WTC11 (cell line): ENCODE measurements around the gene ZFC3H1. TPM values are rescaled to one million over a fixed set of nuclear protein-coding genes. Genes with fewer than 3 reads are reported as not detected.

ENCODE experiments used
- ATAC-seq: fragments of 200-7000 bp; cut with Tn5 transposase; 2 replicates; pipeline ENCODE4 v1.10.0; 2021; ENCODE audit warnings: mild to moderate bottlenecking, moderate library complexity
- CTCF ChIA-PET: fragments of 300-600 bp; sonication (Branson Sonifier 250); formaldehyde crosslinking; loops from one replicate; lab custom pipeline; 2021; ENCODE audit warnings: antibody characterized with exemption; lab: Charles Lee
- POLR2A ChIA-PET: fragments of 350-600 bp; sonication (Branson Sonifier 250); formaldehyde crosslinking; loops from one replicate; lab custom pipeline; 2021; ENCODE audit warnings: antibody characterized with exemption; lab: Charles Lee
- DNase-seq: peaks from one replicate; pipeline ENCODE4 v3.0.0; 2021; ENCODE audit warnings: low spot score
- H3K27ac Mint-ChIP-seq: 2 replicates; pipeline ENCODE4 v1.8.0; 2021; ENCODE audit warnings: mixed read lengths
- H3K27me3 Mint-ChIP-seq: 2 replicates; pipeline ENCODE4 v1.8.0; 2021; ENCODE audit warnings: low read depth, mild to moderate bottlenecking, moderate library complexity, mixed read lengths
- H3K36me3 Mint-ChIP-seq: 2 replicates; pipeline ENCODE4 v1.8.0; 2021; ENCODE audit warnings: mixed read lengths
- H3K4me1 Mint-ChIP-seq: 2 replicates; pipeline ENCODE4 v1.8.0; 2022; ENCODE audit warnings: mixed read lengths
- H3K4me3 Mint-ChIP-seq: 2 replicates; pipeline ENCODE4 v1.8.0; 2021; ENCODE audit warnings: mild to moderate bottlenecking, moderate library complexity, mixed read lengths
- H3K9me3 Mint-ChIP-seq: 2 replicates; pipeline ENCODE4 v1.8.0; 2021; ENCODE audit warnings: mixed read lengths
- AR ChIP-seq: fragments of 250-450 bp; sonication (Bioruptor Pico); IDR thresholded peaks from 2 replicates; pipeline ENCODE4 v1.9.0; 2021; ENCODE audit warnings: mild to moderate bottlenecking
- ATF3 ChIP-seq: sonication (generic); formaldehyde crosslinking; conservative IDR thresholded peaks from 2 replicates; pipeline ENCODE4 v1.8.1; 2022; ENCODE audit warnings: mild to moderate bottlenecking, missing genetic modification reagents
- E2F4 ChIP-seq: sonication (generic); formaldehyde crosslinking; IDR thresholded peaks from 2 replicates; pipeline ENCODE4 v1.8.1; 2022; ENCODE audit warnings: low read depth, mild to moderate bottlenecking, moderate library complexity, missing genetic modification reagents, borderline replicate concordance
- EMX1 ChIP-seq: fragments of 250-450 bp; sonication (Bioruptor Pico); IDR thresholded peaks from 2 replicates; pipeline ENCODE4 v1.8.0; 2021; ENCODE audit warnings: mild to moderate bottlenecking
- ESRRA ChIP-seq: sonication (generic); formaldehyde crosslinking; IDR thresholded peaks from 2 replicates; pipeline ENCODE4 v1.8.1; 2022; ENCODE audit warnings: mild to moderate bottlenecking, missing genetic modification reagents, borderline replicate concordance
- ETV6 ChIP-seq: sonication (generic); formaldehyde crosslinking; IDR thresholded peaks from 2 replicates; pipeline ENCODE4 v1.8.1; 2022; ENCODE audit warnings: mild to moderate bottlenecking, missing genetic modification reagents
- GRHL2 ChIP-seq: fragments of 250-450 bp; sonication (Bioruptor Pico); IDR thresholded peaks from 2 replicates; pipeline ENCODE4 v1.8.0; 2022; ENCODE audit warnings: mild to moderate bottlenecking, moderate library complexity; ENCODE audit not compliant: insufficient replicate concordance, severe bottlenecking
- IRF1 ChIP-seq: sonication (generic); formaldehyde crosslinking; IDR thresholded peaks from 2 replicates; pipeline ENCODE4 v1.8.0; 2023; ENCODE audit warnings: missing genetic modification reagents
- IRF2 ChIP-seq: sonication (generic); formaldehyde crosslinking; IDR thresholded peaks from 2 replicates; pipeline ENCODE4 v1.8.0; 2022; ENCODE audit warnings: low read depth, missing genetic modification reagents, borderline replicate concordance
- KAT7 ChIP-seq: sonication (generic); formaldehyde crosslinking; IDR thresholded peaks from 2 replicates; pipeline ENCODE4 v1.8.1; 2023; ENCODE audit warnings: missing genetic modification reagents, mild to moderate bottlenecking, borderline replicate concordance
- MLX ChIP-seq: sonication (generic); formaldehyde crosslinking; IDR thresholded peaks from 2 replicates; pipeline ENCODE4 v1.8.1; 2023; ENCODE audit warnings: mild to moderate bottlenecking, missing genetic modification reagents, moderate library complexity
- MXD4 ChIP-seq: fragments of 250-450 bp; sonication (Bioruptor Pico); IDR thresholded peaks from 2 replicates; pipeline ENCODE4 v1.8.0; 2021; ENCODE audit warnings: mild to moderate bottlenecking, moderate library complexity, borderline replicate concordance
- NR1H2 ChIP-seq: sonication (generic); formaldehyde crosslinking; IDR thresholded peaks from 2 replicates; pipeline ENCODE4 v1.9.0; 2021; ENCODE audit warnings: mild to moderate bottlenecking, moderate library complexity, missing genetic modification reagents
- NR3C1 ChIP-seq: sonication (generic); formaldehyde crosslinking; conservative IDR thresholded peaks from 2 replicates; pipeline ENCODE4 v1.8.1; 2023; ENCODE audit warnings: low read depth, mild to moderate bottlenecking, missing genetic modification reagents
- RORB ChIP-seq: fragments of 250-450 bp; sonication (Bioruptor Pico); IDR thresholded peaks from 2 replicates; pipeline ENCODE4 v1.9.0; 2021; ENCODE audit warnings: mild to moderate bottlenecking
- SOX15 ChIP-seq: fragments of 250-450 bp; sonication (Bioruptor Pico); IDR thresholded peaks from 2 replicates; pipeline ENCODE4 v1.9.0; 2021; ENCODE audit warnings: mild to moderate bottlenecking
- TCF7 ChIP-seq: sonication (generic); formaldehyde crosslinking; IDR thresholded peaks from 2 replicates; pipeline ENCODE4 v1.8.0; 2022; ENCODE audit warnings: mild to moderate bottlenecking, low read depth, missing genetic modification reagents, moderate library complexity
- TEAD4 ChIP-seq: sonication (generic); formaldehyde crosslinking; IDR thresholded peaks from 2 replicates; pipeline ENCODE4 v1.8.0; 2022; ENCODE audit warnings: mild to moderate bottlenecking, missing genetic modification reagents
- TP53 ChIP-seq: sonication (generic); formaldehyde crosslinking; IDR thresholded peaks from 2 replicates; pipeline ENCODE4 v1.8.1; 2023; ENCODE audit warnings: mild to moderate bottlenecking, missing genetic modification reagents
- USF1 ChIP-seq: sonication (generic); formaldehyde crosslinking; IDR thresholded peaks from 2 replicates; pipeline ENCODE4 v1.8.0; 2022; ENCODE audit warnings: mild to moderate bottlenecking, missing genetic modification reagents
- USF2 ChIP-seq: sonication (generic); formaldehyde crosslinking; IDR thresholded peaks from 2 replicates; pipeline ENCODE4 v1.8.1; 2023; ENCODE audit warnings: mild to moderate bottlenecking, missing genetic modification reagents, moderate library complexity
- ZBTB21 ChIP-seq: sonication (generic); formaldehyde crosslinking; IDR thresholded peaks from 2 replicates; pipeline ENCODE4 v1.8.1; 2023; ENCODE audit warnings: mild to moderate bottlenecking, missing genetic modification reagents, borderline replicate concordance
- ZNF219 ChIP-seq: sonication (generic); formaldehyde crosslinking; IDR thresholded peaks from 2 replicates; pipeline ENCODE4 v1.8.0; 2023; ENCODE audit warnings: missing genetic modification reagents, mild to moderate bottlenecking, borderline replicate concordance
- ZNF281 ChIP-seq: sonication (generic); formaldehyde crosslinking; IDR thresholded peaks from 2 replicates; pipeline ENCODE4 v1.8.0; 2023; ENCODE audit warnings: mild to moderate bottlenecking, missing genetic modification reagents
- ZNF317 ChIP-seq: sonication (generic); formaldehyde crosslinking; IDR thresholded peaks from 2 replicates; pipeline ENCODE4 v1.8.1; 2023; ENCODE audit warnings: low read depth, mild to moderate bottlenecking, moderate library complexity, missing genetic modification reagents, borderline replicate concordance
- ZNF423 ChIP-seq: fragments of 250-450 bp; sonication (Bioruptor Pico); IDR thresholded peaks from 2 replicates; pipeline ENCODE4 v2.1.2; 2022; ENCODE audit warnings: mild to moderate bottlenecking, moderate library complexity
- total RNA-seq: library from RNA; stranded (reverse); gene quantifications from 3 replicates; pipeline ENCODE4 v1.2.3, GENCODE V29; 2021

Gene ZFC3H1
- total RNA-seq, 1 experiment from 2014 or later = 33.9 TPM

GRCh38 chr12:71685914-71686657 is 22.4 kb upstream of the ZFC3H1 start, which contains the start of gene TMEM19 (continued):
- TF ChIP-seq USF1 (CRISPR knock-in tag) = peak; percentile 91
- TF ChIP-seq ZBTB21 (CRISPR knock-in tag) = no peak
- no peak for TF ChIP-seq E2F4 (CRISPR knock-in tag)
- 0 out of 2 replicates have a peak, but pooled peaks have one; percentile 18 for TF ChIP-seq TEAD4 (CRISPR knock-in tag)
- TF ChIP-seq SOX15 (CRISPR knock-in tag) = no peak
- no peak for TF ChIP-seq RORB (CRISPR knock-in tag)
- TF ChIP-seq ESRRA (CRISPR knock-in tag) = peak; percentile 85
- TF ChIP-seq EMX1 (CRISPR knock-in tag) = no peak
- no peak for TF ChIP-seq NR1H2 (CRISPR knock-in tag)
- no peak for TF ChIP-seq ZNF423 (CRISPR knock-in tag)
- no peak for TF ChIP-seq KAT7
- TF ChIP-seq IRF2 (CRISPR knock-in tag) = no peak
- TF ChIP-seq GRHL2 = no peak
- TF ChIP-seq USF2 (CRISPR knock-in tag) = peak; percentile 91
- no peak for TF ChIP-seq ZNF317 (CRISPR knock-in tag)
- TF ChIP-seq MLX (CRISPR knock-in tag) = no peak
- no peak for TF ChIP-seq MXD4 (CRISPR knock-in tag)
- TF ChIP-seq ATF3 (CRISPR knock-in tag) = no peak
- TF ChIP-seq IRF1 (CRISPR knock-in tag) = no peak; the same call in 1 of the 2 replicates
- peak; percentile 69; the same call in 1 of the 2 replicates for TF ChIP-seq ZNF219 (CRISPR knock-in tag)

- H3K27me3 Mint-ChIP-seq = no peaks in the 10 kb centered on the region
- ChIA-PET POLR2A (interaction anchor here (1.4 to 4.3 kb wide), 4 partner anchors 11 to 69 kb away, joined by 4 to 45 read pairs (median 8); partner anchors contain the start of genes RAB21, THAP2 and ZFC3H1), CTCF (interaction anchor here (1.2 to 3.6 kb wide), 5 partner anchors 21 to 64 kb away, joined by 3 to 41 read pairs (median 4); partner anchors contain the start of genes THAP2 and ZFC3H1)
- peak overlapping the region; percentile 95 for H3K4me3 Mint-ChIP-seq
- peak overlapping the region; percentile 86 for H3K27ac Mint-ChIP-seq
- DNase-seq = no peak
- peaks cover 14% of the 10 kb centered on the region for H3K4me1 Mint-ChIP-seq
- no peak for ATAC-seq
- no peaks in the 10 kb centered on the region for H3K9me3 Mint-ChIP-seq
- no peaks in the 10 kb centered on the region for H3K36me3 Mint-ChIP-seq
- no peak for TF ChIP-seq AR (CRISPR knock-in tag)
- TF ChIP-seq TP53 (CRISPR knock-in tag) = no peak
- TF ChIP-seq ESRRA (CRISPR knock-in tag) = no peak
- no peak for TF ChIP-seq NR3C1 (CRISPR knock-in tag)
- no peak for TF ChIP-seq TCF7 (CRISPR knock-in tag)
- no peak for TF ChIP-seq ETV6 (CRISPR knock-in tag)
- TF ChIP-seq ZNF281 (CRISPR knock-in tag) = no peak
Measured at GRCh38 chr12:71685312-71685906, 21.8 kb upstream of the ZFC3H1 start.
